HepG2 (cell line): ENCODE results near the gene OAF. TPM values are rescaled to one million over a fixed set of nuclear protein-coding genes. Genes with fewer than 3 reads are reported as not detected.

Experiments used
- EED ChIP-seq: sonication (generic); formaldehyde crosslinking; IDR thresholded peaks from 2 replicates; pipeline ENCODE4 v1.5.0; 2020; ENCODE audit warnings: mild to moderate bottlenecking, missing genetic modification reagents
- FLYWCH1 ChIP-seq: sonication (generic); formaldehyde crosslinking; IDR thresholded peaks from 2 replicates; pipeline ENCODE4 v1.8.1; 2023; ENCODE audit warnings: mild to moderate bottlenecking, missing genetic modification reagents
- FOXK1 ChIP-seq: sonication (generic); formaldehyde crosslinking; IDR thresholded peaks from 2 replicates; pipeline ENCODE4 v1.4.0; 2020; ENCODE audit warnings: low read depth, missing genetic modification reagents, borderline replicate concordance
- GLI4 ChIP-seq: sonication (generic); formaldehyde crosslinking; IDR thresholded peaks from 2 replicates; pipeline ENCODE4 v1.5.1; 2020; ENCODE audit warnings: missing genetic modification reagents, mild to moderate bottlenecking, moderate library complexity, borderline replicate concordance
- HHEX ChIP-seq: IDR thresholded peaks from 2 replicates; pipeline ENCODE4 v1.6.1; 2016; ENCODE audit warnings: control low read depth
- HMG20B ChIP-seq: conservative IDR thresholded peaks from 2 replicates; pipeline ENCODE4 v1.6.1; 2016; ENCODE audit warnings: missing genetic modification reagents, missing compliant biosample characterization
- JUN ChIP-seq: sonication (generic); formaldehyde crosslinking; IDR thresholded peaks from 2 replicates; pipeline ENCODE4 v1.4.0; 2020; ENCODE audit warnings: mild to moderate bottlenecking, missing genetic modification reagents
- MYNN ChIP-seq: sonication (generic); formaldehyde crosslinking; IDR thresholded peaks from 2 replicates; pipeline ENCODE4 v1.4.0; 2020; ENCODE audit warnings: mild to moderate bottlenecking, low read depth, missing genetic modification reagents
- RBAK ChIP-seq: sonication (generic); formaldehyde crosslinking; IDR thresholded peaks from 2 replicates; pipeline ENCODE4 v1.5.1; 2020; ENCODE audit warnings: mild to moderate bottlenecking, missing genetic modification reagents
- REXO4 ChIP-seq: sonication (generic); formaldehyde crosslinking; IDR thresholded peaks from 2 replicates; pipeline ENCODE4 v1.8.0; 2022; ENCODE audit warnings: missing genetic modification reagents, mild to moderate bottlenecking, borderline replicate concordance
- SATB2 ChIP-seq: sonication (generic); formaldehyde crosslinking; IDR thresholded peaks from 2 replicates; pipeline ENCODE4 v1.5.0; 2020; ENCODE audit warnings: missing genetic modification reagents
- TAF15 ChIP-seq: fragments of 200-400 bp; formaldehyde crosslinking; IDR thresholded peaks from one replicate; pipeline ENCODE4 v1.6.1; 2018; ENCODE audit warnings: mild to moderate bottlenecking, low read depth, low read length; ENCODE audit not compliant: poor library complexity, severe bottlenecking
- TCF7 ChIP-seq: sonication (generic); IDR thresholded peaks from 2 replicates; pipeline ENCODE4 v1.6.1; 2016; ENCODE audit warnings: antibody characterized with exemption, low read depth
- ZBTB46 ChIP-seq: sonication (generic); formaldehyde crosslinking; IDR thresholded peaks from 2 replicates; pipeline ENCODE4 v1.4.0; 2020; ENCODE audit warnings: mild to moderate bottlenecking, missing genetic modification reagents, borderline replicate concordance
- ZFX ChIP-seq: sonication (generic); formaldehyde crosslinking; IDR thresholded peaks from 2 replicates; pipeline ENCODE4 v1.4.0; 2020; ENCODE audit warnings: mild to moderate bottlenecking, low read depth, missing genetic modification reagents, moderate library complexity
- ZNF205 ChIP-seq: IDR thresholded peaks from 2 replicates; pipeline ENCODE4 v1.6.1; 2018; ENCODE audit warnings: missing biosample characterization, missing genetic modification reagents
- ZNF232 ChIP-seq: sonication (generic); formaldehyde crosslinking; IDR thresholded peaks from 2 replicates; pipeline ENCODE4 v1.4.0; 2020; ENCODE audit warnings: missing genetic modification reagents, borderline replicate concordance
- ZNF501 ChIP-seq: sonication (generic); formaldehyde crosslinking; IDR thresholded peaks from 2 replicates; pipeline ENCODE4 v1.5.1; 2020; ENCODE audit warnings: mild to moderate bottlenecking, moderate library complexity, missing genetic modification reagents
- ZNF883 ChIP-seq: sonication (generic); formaldehyde crosslinking; IDR thresholded peaks from 2 replicates; pipeline ENCODE4 v1.5.1; 2020; ENCODE audit warnings: mild to moderate bottlenecking, missing genetic modification reagents; ENCODE audit errors: not compliant biosample characterization
- polyA plus RNA-seq, 8 experiments: library from polyadenylated mRNA; depleted of rRNA in 3 of 8; stranded (reverse) in 7 of 8; unstranded in 1 of 8; fragments of >200 nt; fragmentation: Illumina TruSeq in 4 of 8; extraction: Trizol in 4 of 8; gene quantifications; 2 replicates each; pipeline versions ENCODE4 v1.2.1 to v1.2.3, GENCODE V29; 2011 to 2016; ENCODE audit warnings: low read depth in 4 of 8, missing spikeins in 1 of 8, mixed read lengths in 1 of 8; ENCODE audit not compliant: insufficient read depth in 1 of 8
- total RNA-seq, 5 experiments: library from RNA; depleted of rRNA; stranded (reverse); fragments of >200 nt; fragmentation: Illumina TruSeq; extraction: Trizol; gene quantifications; 2 replicates each; pipeline ENCODE4 v1.2.3, GENCODE V29; 2016; ENCODE audit warnings: low read depth in 1 of 5
- TF ChIP-seq, protein P1 (sequence below): sonication (generic); formaldehyde crosslinking; IDR thresholded peaks from 2 replicates; pipeline ENCODE4 v1.9.0; 2021; ENCODE audit warnings: mild to moderate bottlenecking, missing genetic modification reagents

OAF gene
- total and polyA plus RNA-seq, 2 of the 13 experiments (the other 11 are each of a cell fraction or from before 2014, with no cell fraction given) = 63.7 to 94.6 TPM

- peak; percentile 35 for TF ChIP-seq ZNF883 (CRISPR knock-in tag)
- no peak for TF ChIP-seq JUN (CRISPR knock-in tag)
- TF ChIP-seq ZNF501 (CRISPR knock-in tag) = peak; percentile 53
- TF ChIP-seq RBAK (CRISPR knock-in tag) = no peak
- TF ChIP-seq HHEX = no peak
- TF ChIP-seq FOXK1 = no peak
- no peak for TF ChIP-seq REXO4
- TF ChIP-seq SATB2 (CRISPR knock-in tag) = no peak
- TF ChIP-seq, protein P1, sequence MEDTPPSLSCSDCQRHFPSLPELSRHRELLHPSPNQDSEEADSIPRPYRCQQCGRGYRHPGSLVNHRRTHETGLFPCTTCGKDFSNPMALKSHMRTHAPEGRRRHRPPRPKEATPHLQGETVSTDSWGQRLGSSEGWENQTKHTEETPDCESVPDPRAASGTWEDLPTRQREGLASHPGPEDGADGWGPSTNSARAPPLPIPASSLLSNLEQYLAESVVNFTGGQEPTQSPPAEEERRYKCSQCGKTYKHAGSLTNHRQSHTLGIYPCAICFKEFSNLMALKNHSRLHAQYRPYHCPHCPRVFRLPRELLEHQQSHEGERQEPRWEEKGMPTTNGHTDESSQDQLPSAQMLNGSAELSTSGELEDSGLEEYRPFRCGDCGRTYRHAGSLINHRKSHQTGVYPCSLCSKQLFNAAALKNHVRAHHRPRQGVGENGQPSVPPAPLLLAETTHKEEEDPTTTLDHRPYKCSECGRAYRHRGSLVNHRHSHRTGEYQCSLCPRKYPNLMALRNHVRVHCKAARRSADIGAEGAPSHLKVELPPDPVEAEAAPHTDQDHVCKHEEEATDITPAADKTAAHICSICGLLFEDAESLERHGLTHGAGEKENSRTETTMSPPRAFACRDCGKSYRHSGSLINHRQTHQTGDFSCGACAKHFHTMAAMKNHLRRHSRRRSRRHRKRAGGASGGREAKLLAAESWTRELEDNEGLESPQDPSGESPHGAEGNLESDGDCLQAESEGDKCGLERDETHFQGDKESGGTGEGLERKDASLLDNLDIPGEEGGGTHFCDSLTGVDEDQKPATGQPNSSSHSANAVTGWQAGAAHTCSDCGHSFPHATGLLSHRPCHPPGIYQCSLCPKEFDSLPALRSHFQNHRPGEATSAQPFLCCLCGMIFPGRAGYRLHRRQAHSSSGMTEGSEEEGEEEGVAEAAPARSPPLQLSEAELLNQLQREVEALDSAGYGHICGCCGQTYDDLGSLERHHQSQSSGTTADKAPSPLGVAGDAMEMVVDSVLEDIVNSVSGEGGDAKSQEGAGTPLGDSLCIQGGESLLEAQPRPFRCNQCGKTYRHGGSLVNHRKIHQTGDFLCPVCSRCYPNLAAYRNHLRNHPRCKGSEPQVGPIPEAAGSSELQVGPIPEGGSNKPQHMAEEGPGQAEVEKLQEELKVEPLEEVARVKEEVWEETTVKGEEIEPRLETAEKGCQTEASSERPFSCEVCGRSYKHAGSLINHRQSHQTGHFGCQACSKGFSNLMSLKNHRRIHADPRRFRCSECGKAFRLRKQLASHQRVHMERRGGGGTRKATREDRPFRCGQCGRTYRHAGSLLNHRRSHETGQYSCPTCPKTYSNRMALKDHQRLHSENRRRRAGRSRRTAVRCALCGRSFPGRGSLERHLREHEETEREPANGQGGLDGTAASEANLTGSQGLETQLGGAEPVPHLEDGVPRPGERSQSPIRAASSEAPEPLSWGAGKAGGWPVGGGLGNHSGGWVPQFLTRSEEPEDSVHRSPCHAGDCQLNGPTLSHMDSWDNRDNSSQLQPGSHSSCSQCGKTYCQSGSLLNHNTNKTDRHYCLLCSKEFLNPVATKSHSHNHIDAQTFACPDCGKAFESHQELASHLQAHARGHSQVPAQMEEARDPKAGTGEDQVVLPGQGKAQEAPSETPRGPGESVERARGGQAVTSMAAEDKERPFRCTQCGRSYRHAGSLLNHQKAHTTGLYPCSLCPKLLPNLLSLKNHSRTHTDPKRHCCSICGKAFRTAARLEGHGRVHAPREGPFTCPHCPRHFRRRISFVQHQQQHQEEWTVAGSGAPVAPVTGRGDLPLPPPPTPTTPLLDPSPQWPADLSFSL (CRISPR knock-in tag) = no peak
- peak; percentile 71; the same call in 1 of the 2 replicates for TF ChIP-seq EED
- no peak for TF ChIP-seq MYNN (CRISPR knock-in tag)
- no peak for TF ChIP-seq TAF15
- TF ChIP-seq GLI4 = no peak
- no peak for TF ChIP-seq TCF7
- TF ChIP-seq ZBTB46 (CRISPR knock-in tag) = no peak
- TF ChIP-seq FLYWCH1 (CRISPR knock-in tag) = no peak
- TF ChIP-seq ZNF205 = 0 out of 2 replicates have a peak, but pooled peaks have one; percentile 33
- TF ChIP-seq ZNF232 = 0 out of 2 replicates have a peak, but pooled peaks have one; percentile 19
- 0 out of 2 replicates have a peak, but pooled peaks have one; percentile 27 for TF ChIP-seq ZFX
- TF ChIP-seq HMG20B = no peak
Observed at GRCh38 chr11:120172054-120172911, 38.5 kb upstream of the OAF start (continued).
